GM12865 (cell line): ENCODE results near the gene TEX38.
"Not testable (repeated sequence)": the region's sequence is repeated elsewhere in the genome, so short reads cannot be mapped to it uniquely, and the experiment has no call there.

Source experiments
- DNase-seq: peaks from one replicate; pipeline ENCODE4 v3.0.0; 2010; ENCODE audit warnings: low read depth
- H3K4me3 ChIP-seq: 2 replicates; pipeline ENCODE4 v1.5.1; 2011; ENCODE audit warnings: mild to moderate bottlenecking, low read depth, low read length, control low read depth
- TF ChIP-seq, protein P1 (sequence below): IDR thresholded peaks from 2 replicates; pipeline ENCODE4 v1.5.1; 2011; ENCODE audit warnings: low read length, control low read depth, low read depth, inconsistent platforms; ENCODE audit not compliant: insufficient read depth; ENCODE audit errors: missing control alignments

The TEX38 gene

DNA sequence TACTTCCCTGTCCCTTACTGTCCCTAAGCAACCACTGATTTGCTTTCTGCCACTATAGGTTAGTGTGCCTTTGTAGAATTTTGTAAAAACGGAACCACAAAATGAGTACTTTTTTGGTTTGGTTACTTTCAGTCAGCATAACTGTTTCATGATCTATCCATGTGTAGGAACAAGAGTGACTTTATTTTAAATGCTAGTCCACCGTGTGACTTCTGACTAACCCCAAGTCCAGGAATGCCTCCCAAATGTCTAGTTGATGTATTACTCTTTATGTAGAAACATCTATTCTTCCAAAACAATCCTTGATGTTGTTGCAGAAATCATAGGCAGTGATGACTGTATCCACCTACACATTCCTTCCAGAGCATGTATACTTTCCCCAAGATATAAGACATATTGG is 24.8 kb upstream of the TEX38 start:
- H3K4me3 ChIP-seq, result no peak overlapping the region
- no peak for DNase-seq
- TF ChIP-seq, protein P1, sequence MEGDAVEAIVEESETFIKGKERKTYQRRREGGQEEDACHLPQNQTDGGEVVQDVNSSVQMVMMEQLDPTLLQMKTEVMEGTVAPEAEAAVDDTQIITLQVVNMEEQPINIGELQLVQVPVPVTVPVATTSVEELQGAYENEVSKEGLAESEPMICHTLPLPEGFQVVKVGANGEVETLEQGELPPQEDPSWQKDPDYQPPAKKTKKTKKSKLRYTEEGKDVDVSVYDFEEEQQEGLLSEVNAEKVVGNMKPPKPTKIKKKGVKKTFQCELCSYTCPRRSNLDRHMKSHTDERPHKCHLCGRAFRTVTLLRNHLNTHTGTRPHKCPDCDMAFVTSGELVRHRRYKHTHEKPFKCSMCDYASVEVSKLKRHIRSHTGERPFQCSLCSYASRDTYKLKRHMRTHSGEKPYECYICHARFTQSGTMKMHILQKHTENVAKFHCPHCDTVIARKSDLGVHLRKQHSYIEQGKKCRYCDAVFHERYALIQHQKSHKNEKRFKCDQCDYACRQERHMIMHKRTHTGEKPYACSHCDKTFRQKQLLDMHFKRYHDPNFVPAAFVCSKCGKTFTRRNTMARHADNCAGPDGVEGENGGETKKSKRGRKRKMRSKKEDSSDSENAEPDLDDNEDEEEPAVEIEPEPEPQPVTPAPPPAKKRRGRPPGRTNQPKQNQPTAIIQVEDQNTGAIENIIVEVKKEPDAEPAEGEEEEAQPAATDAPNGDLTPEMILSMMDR, result no peak

DNA sequence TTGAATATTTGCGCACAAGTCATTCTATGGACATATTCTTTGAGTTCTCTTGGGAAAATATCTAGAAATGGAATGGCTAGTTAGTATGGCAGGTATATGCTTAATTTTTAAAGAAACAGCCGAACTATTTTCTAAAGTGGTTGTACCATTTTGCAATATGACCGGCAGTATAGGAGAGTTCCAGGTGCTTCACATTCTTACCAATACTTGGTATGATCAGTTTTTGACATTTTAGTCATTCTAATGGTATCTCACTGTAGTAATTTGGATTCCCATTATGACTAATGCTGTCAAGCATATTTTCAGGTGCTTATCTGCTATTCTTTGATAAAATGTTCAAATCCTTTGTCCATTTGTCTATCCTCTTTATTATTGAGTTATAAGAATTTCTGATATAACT is 24.0 kb upstream of the TEX38 start:
- no peak for DNase-seq
- TF ChIP-seq, protein P1, result no peak
- H3K4me3 ChIP-seq, result no peak overlapping the region

GRCh38 chr1:46649764-46650163 is 21.9 kb upstream of the TEX38 start:
- H3K4me3 ChIP-seq, result no peak overlapping the region
- TF ChIP-seq, protein P1, result no peak
- no peak for DNase-seq

- no peak for DNase-seq
- H3K4me3 ChIP-seq, result no peak overlapping the region
- TF ChIP-seq, protein P1, result no peak
Observed at GRCh38 chr1:46650491-46650890, 21.2 kb upstream of the TEX38 start.

- H3K4me3 ChIP-seq, DNase-seq: not testable (repeated sequence)
Observed at GRCh38 chr1:46651152-46651551, 20.5 kb upstream of the TEX38 start.

DNA sequence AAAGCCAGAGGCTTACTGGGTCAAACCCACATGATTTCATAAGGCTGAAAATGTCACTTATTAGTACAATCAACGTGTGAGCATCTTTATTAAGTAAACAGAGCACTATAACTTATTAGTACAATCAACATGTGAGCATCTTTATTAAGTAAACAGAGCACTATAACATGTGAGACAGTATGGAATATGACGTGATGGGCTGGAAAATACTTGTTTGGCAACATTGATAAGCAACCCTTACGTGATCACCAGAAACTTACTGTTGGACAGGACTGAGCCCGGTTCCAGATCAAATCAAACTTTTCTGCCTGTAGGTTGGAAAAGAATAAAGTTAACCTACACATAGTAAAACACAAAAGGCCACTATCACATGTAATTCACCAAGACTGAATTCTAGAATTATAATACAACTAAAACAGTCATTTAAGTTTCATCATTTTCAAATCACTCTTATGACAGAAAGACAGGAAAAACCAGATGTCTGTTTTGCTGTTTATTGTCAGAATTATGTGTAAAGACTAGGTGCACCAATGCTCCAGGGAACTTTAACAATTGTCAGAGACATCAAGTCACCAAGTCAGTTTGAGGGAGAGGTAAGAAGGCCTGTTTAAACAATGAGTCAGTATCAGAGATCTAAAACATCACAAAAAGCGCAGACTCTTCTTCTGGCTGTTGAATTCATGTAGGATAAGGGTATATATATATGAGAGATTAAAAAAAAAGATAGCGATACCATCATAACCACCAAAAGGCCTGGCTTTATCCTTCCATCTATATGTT is 19.1 kb upstream of the TEX38 start:
- no peak for DNase-seq
- no peak overlapping the region for H3K4me3 ChIP-seq
- TF ChIP-seq, protein P1, result no peak

- no peak for DNase-seq
- H3K4me3 ChIP-seq, result no peak overlapping the region
- TF ChIP-seq, protein P1, result no peak
Observed at GRCh38 chr1:46653405-46653958, 18.2 kb upstream of the TEX38 start.
